Adrenal gland (tissue), 5 donors: ENCODE results near the gene KCNA3.

ENCODE experiments used
- POLR2A ChIP-seq, 2 donors: fragments of 450-650 bp; IDR thresholded peaks; one replicate each; pipeline ENCODE4 v1.6.1; 2017; ENCODE audit warnings: antibody characterized with exemption in 2 of 2, mild to moderate bottlenecking in 2 of 2, moderate library complexity in 1 of 2
- TF ChIP-seq, protein P1 (sequence below), 6 experiments: fragments of 450-650 bp in 4 of 6; fragments of 200-600 bp in 2 of 6; sonication (generic) in 1 of 6; IDR thresholded peaks; 1 replicate in 5 of 6; 2 replicates in 1 of 6; pipeline versions ENCODE4 v1.5.1 to v1.8.0; 2016 to 2021; ENCODE audit warnings: antibody characterized with exemption in 6 of 6, mild to moderate bottlenecking in 2 of 6, moderate library complexity in 1 of 6
- donor health status: DM: no; HTN: no; CAD: no.

DNA sequence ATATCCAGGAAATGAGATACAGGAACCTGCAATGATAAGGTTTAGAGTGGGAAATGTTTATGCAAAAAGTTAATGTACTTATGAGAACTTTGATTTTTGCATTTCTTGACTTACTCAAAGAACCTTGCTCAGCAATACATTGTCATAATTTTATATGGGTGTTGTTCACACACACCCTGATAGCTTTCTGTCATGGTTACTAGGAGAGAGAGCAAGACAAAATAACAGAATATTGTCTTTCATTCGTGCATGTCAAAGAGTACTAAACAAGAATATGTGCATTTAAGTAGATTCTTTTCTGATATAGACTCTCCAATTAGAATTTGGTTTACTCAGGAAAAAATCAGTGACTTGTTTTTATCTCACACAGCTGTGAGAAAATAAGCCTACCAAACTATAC, 27.5 kb upstream of the KCNA3 start:
- TF ChIP-seq, protein P1, sequence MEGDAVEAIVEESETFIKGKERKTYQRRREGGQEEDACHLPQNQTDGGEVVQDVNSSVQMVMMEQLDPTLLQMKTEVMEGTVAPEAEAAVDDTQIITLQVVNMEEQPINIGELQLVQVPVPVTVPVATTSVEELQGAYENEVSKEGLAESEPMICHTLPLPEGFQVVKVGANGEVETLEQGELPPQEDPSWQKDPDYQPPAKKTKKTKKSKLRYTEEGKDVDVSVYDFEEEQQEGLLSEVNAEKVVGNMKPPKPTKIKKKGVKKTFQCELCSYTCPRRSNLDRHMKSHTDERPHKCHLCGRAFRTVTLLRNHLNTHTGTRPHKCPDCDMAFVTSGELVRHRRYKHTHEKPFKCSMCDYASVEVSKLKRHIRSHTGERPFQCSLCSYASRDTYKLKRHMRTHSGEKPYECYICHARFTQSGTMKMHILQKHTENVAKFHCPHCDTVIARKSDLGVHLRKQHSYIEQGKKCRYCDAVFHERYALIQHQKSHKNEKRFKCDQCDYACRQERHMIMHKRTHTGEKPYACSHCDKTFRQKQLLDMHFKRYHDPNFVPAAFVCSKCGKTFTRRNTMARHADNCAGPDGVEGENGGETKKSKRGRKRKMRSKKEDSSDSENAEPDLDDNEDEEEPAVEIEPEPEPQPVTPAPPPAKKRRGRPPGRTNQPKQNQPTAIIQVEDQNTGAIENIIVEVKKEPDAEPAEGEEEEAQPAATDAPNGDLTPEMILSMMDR (IDR thresholded peaks at IDR 0.05): no peak
- no peak for TF ChIP-seq POLR2A (IDR thresholded peaks at IDR 0.05)
